ENCODE results near the gene ZNF292. TPM values are rescaled to one million over a fixed set of nuclear protein-coding genes. Genes with fewer than 3 reads are reported as not detected.
"Not testable (repeated sequence)": the region's sequence is repeated elsewhere in the genome, so short reads cannot be mapped to it uniquely, and the experiment has no call there.

Gene ZNF292
- total RNA-seq, 1 donor from 2014 or later: 37.7 TPM

DNA sequence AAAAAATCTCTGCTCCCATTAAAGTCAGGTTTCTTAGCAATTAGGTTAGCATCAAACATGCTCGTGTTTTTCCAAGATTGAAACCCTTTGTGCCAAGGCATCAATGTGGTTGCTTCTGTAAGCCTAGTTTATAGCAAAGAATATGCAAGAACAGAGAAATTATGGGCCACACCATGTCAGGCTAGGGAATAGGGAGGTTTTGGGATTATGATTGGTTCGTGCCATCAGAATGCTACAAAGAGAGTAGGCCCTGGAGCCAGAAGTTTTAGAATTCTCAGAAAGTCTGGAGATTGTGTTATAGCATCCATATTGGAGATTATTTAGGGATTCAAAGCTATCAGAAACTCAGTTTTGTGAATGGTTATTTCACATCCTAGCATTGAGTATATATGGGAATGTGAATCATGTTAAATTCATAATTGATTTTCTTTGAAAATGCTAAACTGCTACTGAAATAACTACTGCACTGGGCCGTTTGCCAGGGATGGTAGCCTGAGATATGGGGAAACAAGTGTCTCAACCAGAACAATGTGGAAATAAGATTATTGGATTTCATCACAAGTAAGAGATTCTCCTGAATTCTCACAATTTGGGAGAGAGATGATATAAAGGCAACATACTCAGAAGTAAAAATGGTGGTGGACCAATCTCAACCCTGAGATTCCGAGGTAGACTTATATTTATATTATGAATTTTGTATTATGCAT lies 45.3 kb downstream of the ZNF292 start:
- intact Hi-C loops (cut with micrococcal nuclease): no loop called here
- ATAC-seq: no peak
- DNase-seq: no peak

DNA sequence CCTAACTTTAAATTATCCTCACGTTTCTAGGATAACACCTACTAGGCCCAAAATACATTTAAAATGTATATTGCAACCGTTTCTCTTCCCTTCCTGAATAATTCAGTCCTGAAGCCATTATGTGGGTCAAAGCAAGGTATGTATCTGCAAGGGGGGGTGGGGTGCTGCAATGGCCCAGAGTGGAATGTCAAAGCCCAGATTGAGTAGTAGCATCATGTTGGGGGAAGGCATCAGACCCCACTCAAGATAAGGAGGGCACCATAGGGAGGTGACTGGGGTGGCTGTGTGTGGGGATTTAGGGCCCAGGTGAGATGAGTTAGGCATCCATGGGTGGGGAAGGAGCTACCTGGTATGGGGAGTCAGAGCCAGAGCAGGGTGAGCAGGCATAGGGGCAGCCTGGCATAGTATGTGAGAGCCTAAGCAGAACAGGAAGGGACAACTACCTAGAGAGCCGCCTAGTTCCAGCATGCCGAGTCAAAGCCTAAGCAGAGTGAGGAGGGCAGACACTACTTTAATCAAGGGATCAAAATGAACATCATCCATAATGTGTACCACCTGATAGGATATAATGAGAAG lies 48.2 kb downstream of the ZNF292 start:
- intact Hi-C loops (cut with micrococcal nuclease): no loop called here
- DNase-seq (no peak), ATAC-seq (no peak)

DNA sequence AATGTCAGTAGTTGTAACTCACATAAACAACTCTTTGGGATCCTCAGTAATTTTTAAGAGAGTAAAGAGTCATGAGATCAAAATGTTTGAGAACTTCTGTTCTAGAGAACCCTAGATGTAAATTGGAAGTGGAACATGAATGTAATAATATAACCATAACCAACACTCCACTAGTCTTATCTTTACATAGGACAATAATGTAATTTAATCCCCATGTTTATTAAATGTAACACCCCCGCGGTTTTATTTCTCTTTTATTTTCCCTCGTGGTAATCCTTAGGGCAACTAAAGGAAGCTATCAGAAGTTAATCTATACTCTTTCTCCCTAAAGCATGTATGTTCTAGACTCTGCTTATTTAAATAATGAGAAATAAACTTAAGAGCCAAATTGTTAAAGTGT lies 54.4 kb downstream of the ZNF292 start:
- intact Hi-C loops (cut with micrococcal nuclease): no loop called here
- ATAC-seq (no peak), DNase-seq (no peak)

DNA sequence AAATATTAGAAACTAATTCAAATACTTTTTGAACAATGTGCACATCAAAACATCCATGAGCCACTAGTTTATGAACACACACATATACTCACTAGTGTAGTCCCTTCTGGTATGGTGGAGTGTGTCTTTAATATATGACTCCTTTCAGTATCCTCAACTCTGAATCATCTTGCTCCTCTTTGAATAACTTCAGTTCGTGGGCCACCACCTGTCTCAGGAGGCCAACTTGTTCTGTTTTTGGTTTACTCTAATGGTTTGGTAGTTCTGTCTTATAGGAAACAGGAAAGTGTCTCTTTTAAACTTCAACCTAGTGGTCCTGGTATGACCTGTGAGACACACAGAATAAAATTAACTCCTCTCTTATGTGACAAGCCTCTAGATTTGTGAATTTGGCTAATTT lies 55.6 kb downstream of the ZNF292 start:
- intact Hi-C loops (cut with micrococcal nuclease): no loop called here
- no peak for ATAC-seq
- DNase-seq: no peak

DNA sequence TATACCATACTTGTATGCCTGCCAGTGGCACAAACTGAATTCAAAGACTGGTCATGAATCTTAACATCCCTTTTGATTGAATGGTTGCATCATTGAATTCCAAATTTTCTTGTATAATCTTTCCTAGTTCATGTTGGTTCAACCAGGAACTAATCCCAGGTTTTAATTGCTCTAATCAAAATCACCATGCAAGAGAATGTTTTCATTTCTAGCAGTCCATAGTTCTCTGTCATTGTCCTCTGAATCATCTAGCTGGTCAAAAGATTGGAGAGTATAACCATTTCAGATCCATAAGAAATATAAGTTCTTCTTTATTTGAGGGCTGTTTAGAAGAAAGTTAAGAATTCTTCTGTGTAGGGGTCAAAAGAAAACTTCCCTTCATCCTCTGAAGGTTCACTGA lies 57.2 kb downstream of the ZNF292 start:
- no peak for ATAC-seq
- intact Hi-C loops (cut with micrococcal nuclease): no loop called here

DNA sequence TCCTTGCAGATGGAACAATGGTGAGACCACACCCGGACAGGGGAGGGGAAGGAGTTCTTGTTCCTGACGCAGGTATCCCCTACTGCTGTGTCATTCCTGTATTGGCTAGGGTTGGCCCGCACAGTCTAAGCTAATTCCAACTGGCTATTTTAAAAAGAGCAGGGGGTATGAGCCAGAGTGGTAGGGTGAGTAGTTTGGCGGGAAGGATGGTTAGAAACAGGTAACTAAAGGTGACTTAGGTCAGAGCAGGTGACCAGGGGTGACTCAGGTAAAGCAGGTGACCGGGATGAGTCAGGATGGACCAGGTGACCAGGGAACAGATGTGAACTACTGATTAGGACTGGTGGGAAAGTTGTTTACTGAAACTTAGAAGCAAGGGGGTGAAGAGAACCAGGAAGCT lies 58.0 kb downstream of the ZNF292 start:
- no peak for ATAC-seq
- intact Hi-C loops (cut with micrococcal nuclease): no loop called here

More for the DNA sequence above, 57.2 kb downstream of the ZNF292 start:
- no peak for DNase-seq

DNA sequence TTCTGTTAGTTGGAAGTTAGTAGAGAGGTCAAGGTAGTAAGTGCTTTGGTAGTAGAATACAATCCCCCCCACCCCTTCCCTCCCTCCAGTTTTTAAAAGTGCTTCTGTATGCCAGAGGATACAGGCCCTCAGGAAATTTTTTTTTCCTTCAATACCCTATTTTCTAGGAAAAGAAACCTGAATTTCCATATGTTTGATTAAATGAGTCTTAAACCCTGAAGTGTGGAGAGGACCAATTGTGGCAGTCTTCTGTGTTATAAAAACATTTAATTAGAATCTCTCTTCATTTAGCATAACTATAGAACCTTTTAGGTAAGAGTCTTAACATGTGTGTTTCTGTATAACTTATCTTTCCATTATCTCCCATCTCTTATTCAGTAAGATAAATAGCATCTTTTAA lies 59.5 kb downstream of the ZNF292 start:
- intact Hi-C loops (cut with micrococcal nuclease): no loop called here
- ATAC-seq (no peak), DNase-seq (no peak)

More for the DNA sequence above, 58.0 kb downstream of the ZNF292 start:
- no peak for DNase-seq

DNA sequence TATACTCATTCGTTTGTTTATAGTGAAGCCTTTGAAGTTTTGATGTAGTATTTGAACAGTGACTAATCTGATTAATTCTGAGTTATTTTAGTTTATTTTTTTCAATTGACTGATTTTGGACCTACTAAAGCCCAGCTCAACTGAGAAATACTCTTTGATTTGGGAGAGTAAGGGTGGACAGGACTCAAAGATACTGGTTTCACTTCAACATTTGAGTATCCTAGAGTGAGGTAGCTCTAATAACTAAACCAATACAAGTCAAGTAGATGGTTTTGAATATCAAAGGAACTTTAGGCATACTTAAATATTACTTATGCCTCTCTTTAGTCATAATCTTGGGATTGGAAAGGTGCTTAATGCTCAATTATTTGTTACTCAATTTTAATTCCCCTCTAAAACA lies 65.6 kb downstream of the ZNF292 start:
- DNase-seq: no peak
- intact Hi-C loops (cut with micrococcal nuclease): no loop called here
- no peak for ATAC-seq

DNA sequence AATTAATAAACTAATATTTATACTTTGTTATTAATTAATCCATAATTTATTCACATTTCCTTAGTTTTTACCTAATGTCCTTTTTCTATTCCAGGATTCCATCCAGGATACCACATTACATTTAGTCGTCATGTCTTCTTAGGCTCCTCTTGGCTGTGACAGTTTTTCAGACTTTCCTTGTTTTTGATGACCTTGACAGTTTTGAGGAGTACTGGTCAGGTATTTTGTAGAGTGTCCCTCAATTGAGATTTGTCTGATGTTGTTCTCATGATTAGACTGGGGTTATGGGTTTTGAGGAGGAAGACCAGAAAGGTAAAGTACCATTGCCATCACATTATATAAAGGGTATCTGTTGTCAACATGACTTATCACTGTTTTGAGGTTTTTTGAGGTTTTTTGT lies 67.3 kb downstream of the ZNF292 start:
- intact Hi-C loops (cut with micrococcal nuclease): no loop called here
- ATAC-seq (no peak), DNase-seq (no peak)

DNA sequence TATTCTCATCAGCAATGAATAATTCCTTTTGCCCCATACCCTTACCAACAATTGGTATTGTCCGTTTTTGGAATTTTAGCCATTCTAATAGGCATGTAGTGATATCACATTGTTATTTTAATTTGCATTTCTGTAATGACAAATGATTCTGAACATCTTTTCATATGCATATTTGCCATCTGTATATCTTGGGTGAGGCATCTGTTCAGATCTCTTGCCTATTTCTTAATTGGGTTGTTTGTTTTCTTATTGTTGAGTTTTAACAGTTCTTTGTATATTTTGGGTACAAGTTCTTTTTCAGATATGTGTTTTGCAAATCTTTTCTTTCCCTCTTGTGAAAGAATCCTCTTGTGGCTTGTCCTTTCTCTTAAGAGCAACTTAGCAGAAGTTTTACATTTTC lies 69.6 kb downstream of the ZNF292 start:
- ATAC-seq (no peak), DNase-seq (no peak)
- intact Hi-C loops (cut with micrococcal nuclease): no loop called here

DNA sequence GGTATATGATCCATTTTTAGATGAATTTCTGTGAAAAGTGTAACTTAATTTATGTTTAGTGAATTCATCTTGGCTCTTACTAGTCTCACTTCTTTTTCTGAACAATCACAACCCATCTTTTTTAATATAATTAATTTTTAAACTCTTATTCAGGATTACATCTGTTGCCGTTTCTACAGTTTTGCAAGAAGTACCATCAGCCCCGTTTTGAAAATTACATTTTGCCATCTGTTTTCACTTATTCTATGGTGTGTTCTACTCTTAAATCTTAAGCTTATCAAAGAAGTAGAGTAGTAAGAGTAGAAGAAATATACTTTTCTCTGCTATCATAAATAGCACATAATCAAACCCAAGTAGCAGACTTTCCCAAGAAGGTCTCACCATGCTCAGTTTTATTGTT lies 70.1 kb downstream of the ZNF292 start:
- intact Hi-C loops (cut with micrococcal nuclease): no loop called here
- ATAC-seq: no peak
- no peak for DNase-seq

DNA sequence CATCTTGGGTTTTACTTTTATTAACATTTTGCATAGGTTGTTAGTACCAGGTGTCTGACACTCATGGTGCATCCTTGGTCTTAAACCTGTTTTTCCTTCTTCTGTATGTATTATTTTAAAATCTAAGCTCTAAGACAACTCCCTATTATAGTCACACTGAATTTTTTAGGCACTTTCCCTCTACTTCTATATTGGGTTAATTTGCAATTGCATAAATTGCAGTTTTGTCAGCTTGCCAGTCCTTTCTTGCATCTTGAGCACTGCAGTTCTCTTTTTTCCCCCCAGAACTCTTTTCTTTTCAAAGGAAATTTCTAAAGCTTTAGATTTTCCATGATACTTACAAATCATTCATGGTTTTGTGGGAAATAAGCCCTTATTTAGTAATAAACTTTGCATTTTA lies 70.6 kb downstream of the ZNF292 start:
- intact Hi-C loops (cut with micrococcal nuclease): no loop called here

DNA sequence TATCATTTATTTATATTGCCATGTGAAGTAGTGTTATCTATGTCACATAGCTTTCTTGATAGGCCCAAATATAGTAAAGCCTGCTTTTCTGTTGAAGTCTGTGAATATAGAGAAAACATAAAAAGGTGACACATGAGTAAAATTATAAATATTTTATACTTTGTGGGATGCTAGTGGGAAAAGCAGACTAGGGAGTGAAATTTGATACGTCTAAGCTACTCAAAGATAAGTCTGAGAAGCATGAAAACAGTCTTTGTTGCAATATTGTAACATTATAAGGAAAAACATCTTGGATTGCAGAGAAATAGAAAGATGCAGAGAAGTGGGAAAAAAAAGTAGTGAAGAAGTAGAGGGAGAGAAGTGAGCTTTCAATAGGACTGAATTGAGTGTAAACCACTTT lies 75.4 kb downstream of the ZNF292 start:
- no peak for DNase-seq
- intact Hi-C loops (cut with micrococcal nuclease): no loop called here
- no peak for ATAC-seq

More for the DNA sequence above, 70.6 kb downstream of the ZNF292 start:
- ATAC-seq: no peak
- no peak for DNase-seq

DNA sequence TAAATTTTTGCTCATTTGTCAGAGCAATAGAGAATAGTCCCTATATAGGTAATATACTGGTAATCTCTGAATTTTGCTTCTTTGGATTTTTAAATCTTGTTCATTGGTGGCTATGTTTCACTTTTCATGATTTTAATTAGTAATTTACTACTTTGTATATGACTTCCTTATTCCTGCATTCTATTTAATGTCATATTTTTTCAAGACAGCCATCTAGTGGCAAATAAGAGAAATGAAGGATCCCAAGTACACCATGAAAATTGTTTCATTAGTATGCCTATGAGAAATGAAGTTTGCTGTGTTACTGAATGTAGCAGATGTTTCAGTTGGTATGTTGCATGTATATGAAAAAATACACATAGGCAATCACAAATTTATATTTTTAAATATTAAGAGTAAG lies 82.4 kb downstream of the ZNF292 start:
- intact Hi-C loops (cut with micrococcal nuclease): no loop called here
- ATAC-seq (peak; percentile 44), DNase-seq (no peak)

DNA sequence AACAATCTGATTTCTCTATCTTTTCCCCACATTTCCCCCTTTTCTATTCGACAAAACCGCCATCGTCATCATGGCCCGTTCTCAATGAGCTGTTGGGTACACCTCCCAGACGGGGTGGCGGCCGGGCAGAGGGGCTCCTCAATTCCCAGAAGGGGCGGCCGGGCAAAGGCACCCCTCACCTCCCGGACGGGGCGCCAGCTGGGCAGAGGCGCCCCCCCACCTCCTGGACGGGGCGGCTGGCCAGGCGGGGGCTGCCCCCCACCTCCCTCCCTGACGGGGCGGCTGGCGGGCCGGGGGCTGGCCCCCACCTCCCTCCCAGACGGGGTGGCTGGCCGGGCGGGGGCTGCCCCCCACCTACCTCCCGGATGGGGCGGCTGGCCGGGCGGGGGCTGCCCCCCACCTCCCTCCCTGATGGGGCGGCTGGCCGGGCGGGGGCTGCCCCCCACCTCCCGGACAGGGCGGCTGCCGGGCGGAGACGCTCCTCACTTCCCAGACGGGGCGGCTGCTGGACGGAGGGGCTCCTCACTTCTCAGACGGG lies 83.8 kb downstream of the ZNF292 start:
- intact Hi-C loops (cut with micrococcal nuclease); ATAC-seq; DNase-seq: not testable (repeated sequence)

DNA sequence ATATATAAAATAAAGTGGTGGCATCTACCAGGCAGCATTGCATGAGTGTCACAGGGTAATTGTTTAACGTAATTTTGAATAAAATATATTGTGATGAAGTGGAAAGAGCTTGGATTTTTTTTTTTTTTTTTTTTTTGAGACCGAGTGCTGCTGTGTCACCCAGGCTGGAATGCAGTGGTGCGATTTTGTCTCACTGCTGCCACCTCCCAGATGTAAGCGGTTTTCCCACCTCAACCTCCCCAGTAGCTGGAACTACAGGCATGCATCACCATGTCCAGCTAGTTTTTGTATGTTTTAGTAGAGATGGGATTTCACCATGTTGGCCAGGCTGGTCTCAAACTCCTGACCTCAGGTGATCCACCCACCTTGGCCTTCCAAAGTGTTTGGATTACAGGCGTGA lies 85.9 kb downstream of the ZNF292 start:
- no peak for ATAC-seq
- DNase-seq: no peak
- intact Hi-C loops (cut with micrococcal nuclease): no loop called here

DNA sequence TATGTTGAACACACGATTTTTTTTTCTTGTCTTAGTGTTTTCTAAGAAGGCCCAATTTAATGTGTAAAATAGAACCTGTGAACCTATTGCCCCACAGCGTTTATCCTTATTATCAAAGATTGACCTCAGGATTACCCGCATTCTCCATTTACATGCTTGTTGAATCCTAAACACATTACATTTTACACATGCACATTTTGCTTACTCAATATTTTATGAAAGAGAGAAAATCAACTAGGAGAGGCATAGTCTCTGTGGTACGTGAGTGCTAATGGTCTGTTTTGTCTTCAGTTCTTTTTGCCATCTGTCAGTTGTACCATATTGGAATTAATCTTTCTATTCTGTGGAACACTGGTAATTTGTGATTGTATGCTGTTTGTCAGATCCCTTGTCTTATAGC lies 86.9 kb downstream of the ZNF292 start:
- ATAC-seq: no peak
- DNase-seq: no peak
- intact Hi-C loops (cut with micrococcal nuclease): no loop called here

DNA sequence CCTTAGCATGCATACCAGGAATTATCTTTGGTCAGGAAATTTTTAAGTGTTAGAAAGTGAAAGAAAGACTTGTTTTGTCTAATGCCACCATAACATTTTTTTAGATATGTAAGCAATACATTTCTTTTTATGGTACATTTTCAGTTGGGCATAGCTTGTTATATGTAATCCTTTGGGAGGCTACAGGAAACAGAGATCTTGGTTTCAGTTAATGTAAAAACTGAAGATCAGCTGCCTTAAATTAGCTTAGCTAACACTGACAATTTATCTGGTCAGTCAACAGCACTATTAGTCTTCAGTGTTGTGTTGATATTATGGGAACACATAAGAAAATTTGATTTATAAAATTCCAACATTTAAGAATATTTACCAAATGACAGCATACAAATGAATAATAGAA lies 88.4 kb downstream of the ZNF292 start:
- no peak for ATAC-seq
- intact Hi-C loops (cut with micrococcal nuclease): no loop called here
- no peak for DNase-seq

DNA sequence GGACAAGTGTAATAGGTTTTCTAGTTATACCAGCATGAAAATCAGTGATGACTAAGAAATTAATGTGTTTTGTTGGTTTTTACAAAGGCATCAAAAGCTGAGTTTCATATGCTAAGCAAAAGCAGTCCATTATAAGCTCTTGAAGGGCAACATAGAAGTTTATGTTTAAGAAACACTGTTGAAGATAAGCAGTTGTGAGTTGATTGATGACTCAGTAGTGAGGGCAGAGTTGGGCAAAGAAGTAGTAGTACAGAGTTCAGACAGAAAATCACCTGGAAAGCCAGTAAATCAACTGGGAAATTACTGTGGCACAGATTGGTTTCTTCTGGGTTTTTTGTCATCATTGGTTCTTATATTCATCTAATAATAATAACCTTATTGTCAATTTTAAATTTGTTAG lies 89.0 kb downstream of the ZNF292 start:
- intact Hi-C loops (cut with micrococcal nuclease): no loop called here
- ATAC-seq (no peak), DNase-seq (no peak)

DNA sequence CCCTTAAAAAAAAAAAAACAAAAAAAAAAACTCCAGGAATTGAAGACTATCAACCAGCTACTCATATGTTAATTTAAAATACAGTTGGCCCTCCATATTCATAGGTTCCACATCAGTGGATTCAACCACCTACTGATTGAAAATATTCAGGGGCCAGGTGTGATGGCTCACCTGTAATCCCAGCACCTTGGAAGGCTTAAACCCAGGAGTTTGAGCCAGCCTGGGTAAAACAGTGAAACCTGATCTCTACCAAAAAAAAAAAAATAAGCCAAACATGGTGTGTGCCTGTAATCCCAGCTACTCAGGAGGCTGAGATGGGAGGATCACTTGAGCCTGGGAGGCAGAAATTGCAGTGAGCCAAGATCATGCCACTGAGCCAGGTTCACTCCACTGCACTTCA lies 94.7 kb downstream of the ZNF292 start:
- DNase-seq: no peak
- intact Hi-C loops (cut with micrococcal nuclease): no loop called here
- no peak for ATAC-seq

DNA sequence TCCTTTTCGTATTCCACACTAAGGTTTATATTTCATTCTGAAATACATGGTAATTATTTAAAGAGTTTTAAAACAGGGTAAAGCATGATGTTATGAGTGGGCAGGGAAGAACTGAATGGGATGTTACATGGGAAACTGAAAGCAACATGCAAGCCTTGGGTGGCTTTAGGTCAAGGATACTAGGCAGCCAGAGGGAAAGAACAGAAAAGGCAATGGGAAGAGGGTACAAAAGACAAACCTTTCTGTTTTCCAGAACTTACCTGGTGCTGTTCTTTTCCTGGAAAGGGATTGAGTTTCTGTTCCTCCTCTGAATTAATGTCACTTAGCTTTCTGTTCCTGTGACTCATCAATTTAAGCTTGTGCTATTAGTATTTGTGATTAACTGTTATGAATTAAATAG lies 95.9 kb downstream of the ZNF292 start:
- intact Hi-C loops (cut with micrococcal nuclease): no loop called here
- DNase-seq: no peak

More for the DNA sequence above, 95.9 kb downstream of the ZNF292 start:
- ATAC-seq: no peak
